Gastrocnemius medialis (tissue), 4 donors: ENCODE measurements around the gene LAX1.

Experiments
- CTCF ChIP-seq, 5 experiments: fragments of 450-650 bp in 3 of 5; fragments of 200-600 bp in 2 of 5; sonication (generic) in 2 of 5; IDR thresholded peaks in 4 of 5; conservative IDR thresholded peaks in 1 of 5; 1 replicate in 4 of 5; 2 replicates in 1 of 5; pipeline ENCODE4 v1.5.1; 2016 to 2019; ENCODE audit warnings: antibody characterized with exemption in 5 of 5, mild to moderate bottlenecking in 3 of 5, moderate library complexity in 3 of 5
- POLR2A ChIP-seq, 2 donors: fragments of 450-650 bp; IDR thresholded peaks; one replicate each; pipeline ENCODE4 v1.6.1; 2017; ENCODE audit warnings: antibody characterized with exemption in 2 of 2, mild to moderate bottlenecking in 2 of 2, moderate library complexity in 2 of 2

GRCh38 chr1:203797948-203798655 lies 33.1 kb downstream of the LAX1 start:
- TF ChIP-seq CTCF (IDR thresholded peaks at IDR 0.05 in 4 of 5, conservative IDR thresholded peaks at IDR 0.05 in 1 of 5) = no peak
- TF ChIP-seq POLR2A (IDR thresholded peaks at IDR 0.05) = no peak
